Measurements from ENCODE around the gene ALDH1A3. TPM values are rescaled to one million over a fixed set of nuclear protein-coding genes. Genes with fewer than 3 reads are reported as not detected.

ALDH1A3 gene
- total and polyA plus RNA-seq, 2 donors, result 1.0 to 7.8 TPM

- 98% methylated on average over 8 of the region's 8 CpGs for WGBS
- no peaks in the 10 kb centered on the region for H3K36me3 ChIP-seq (ENCODE audit: control insufficient read depth in 2 of 2, insufficient read depth in 2 of 2, low read length in 1 of 2)
- no peak overlapping the region for H3K4me3 ChIP-seq (ENCODE audit: low read length in 2 of 2)
- no peak for DNase-seq (ENCODE audit: low read depth in 6 of 9, low spot score in 9 of 9)
- H3K9me3 ChIP-seq (ENCODE audit: control insufficient read depth in 2 of 2, insufficient read depth in 1 of 2, low read length in 1 of 2), result no peaks in the 10 kb centered on the region
- H3K27ac ChIP-seq (ENCODE audit: low read depth in 1 of 2, low read length in 1 of 2), result no peak overlapping the region
- peaks cover 8 to 25% of the 10 kb centered on the region in 2 donors for H3K27me3 ChIP-seq (ENCODE audit: control insufficient read depth in 2 of 2, insufficient read depth in 1 of 2, low read length in 1 of 2)
- peaks cover 0 to 6% of the 10 kb centered on the region in 2 donors for H3K4me1 ChIP-seq (ENCODE audit: control insufficient read depth in 2 of 2, insufficient read depth in 2 of 2, low read length in 2 of 2)
Measured at GRCh38 chr15:100925480-100925879, 45.8 kb downstream of the ALDH1A3 start.

GRCh38 chr15:100926258-100926657 lies 46.6 kb downstream of the ALDH1A3 start:
- Histone ChIP-seq H3K36me3 (ENCODE audit: control insufficient read depth in 2 of 2, insufficient read depth in 2 of 2, low read length in 1 of 2) (no peaks in the 10 kb centered on the region), H3K27ac (ENCODE audit: low read depth in 1 of 2, low read length in 1 of 2) (no peak overlapping the region), H3K27me3 (ENCODE audit: control insufficient read depth in 2 of 2, insufficient read depth in 1 of 2, low read length in 1 of 2) (peaks cover under 1 to 17% of the 10 kb centered on the region in 2 donors), H3K4me3 (ENCODE audit: low read length in 2 of 2) (no peak overlapping the region), H3K9me3 (ENCODE audit: control insufficient read depth in 2 of 2, insufficient read depth in 1 of 2, low read length in 1 of 2) (no peaks in the 10 kb centered on the region), H3K4me1 (ENCODE audit: control insufficient read depth in 2 of 2, insufficient read depth in 2 of 2, low read length in 2 of 2) (peaks cover 0 to 6% of the 10 kb centered on the region in 2 donors)
- WGBS, result 92% methylated on average over 11 of the region's 11 CpGs
- no peak for DNase-seq (ENCODE audit: low read depth in 6 of 9, low spot score in 9 of 9)

- peaks cover 0 to 8% of the 10 kb centered on the region in 2 donors for H3K27me3 ChIP-seq (ENCODE audit: control insufficient read depth in 2 of 2, insufficient read depth in 1 of 2, low read length in 1 of 2)
Measured at GRCh38 chr15:100926971-100927756, 47.5 kb downstream of the ALDH1A3 start.

GRCh38 chr15:100928632-100929280 lies 49.1 kb downstream of the ALDH1A3 start:
- DNase-seq (ENCODE audit: low read depth in 6 of 9, low spot score in 9 of 9), result no peak
- Histone ChIP-seq H3K4me3 (ENCODE audit: low read length in 2 of 2) (no peak overlapping the region), H3K27me3 (ENCODE audit: control insufficient read depth in 2 of 2, insufficient read depth in 1 of 2, low read length in 1 of 2) (peaks cover 0 to 2% of the 10 kb centered on the region in 2 donors), H3K4me1 (ENCODE audit: control insufficient read depth in 2 of 2, insufficient read depth in 2 of 2, low read length in 2 of 2) (no peaks in the 10 kb centered on the region), H3K27ac (ENCODE audit: low read depth in 1 of 2, low read length in 1 of 2) (no peak overlapping the region), H3K9me3 (ENCODE audit: control insufficient read depth in 2 of 2, insufficient read depth in 1 of 2, low read length in 1 of 2) (no peaks in the 10 kb centered on the region), H3K36me3 (ENCODE audit: control insufficient read depth in 2 of 2, insufficient read depth in 2 of 2, low read length in 1 of 2) (no peaks in the 10 kb centered on the region)
- 95% methylated on average over 13 of the region's 13 CpGs for WGBS

More at GRCh38 chr15:100926971-100927756, 47.5 kb downstream of the ALDH1A3 start:
- WGBS, result 89% methylated on average over 11 of the region's 11 CpGs
- no peak for DNase-seq (ENCODE audit: low read depth in 6 of 9, low spot score in 9 of 9)
- H3K9me3 ChIP-seq (ENCODE audit: control insufficient read depth in 2 of 2, insufficient read depth in 1 of 2, low read length in 1 of 2), result no peaks in the 10 kb centered on the region
- H3K27ac ChIP-seq (ENCODE audit: low read depth in 1 of 2, low read length in 1 of 2), result no peak overlapping the region
- H3K36me3 ChIP-seq (ENCODE audit: control insufficient read depth in 2 of 2, insufficient read depth in 2 of 2, low read length in 1 of 2), result no peaks in the 10 kb centered on the region
- no peak overlapping the region for H3K4me3 ChIP-seq (ENCODE audit: low read length in 2 of 2)
- peaks cover 0 to 6% of the 10 kb centered on the region in 2 donors for H3K4me1 ChIP-seq (ENCODE audit: control insufficient read depth in 2 of 2, insufficient read depth in 2 of 2, low read length in 2 of 2)

GRCh38 chr15:100929641-100930042 lies 50.0 kb downstream of the ALDH1A3 start:
- no peak for DNase-seq (ENCODE audit: low read depth in 6 of 9, low spot score in 9 of 9)
- Histone ChIP-seq H3K4me3 (ENCODE audit: low read length in 2 of 2) (no peak overlapping the region), H3K36me3 (ENCODE audit: control insufficient read depth in 2 of 2, insufficient read depth in 2 of 2, low read length in 1 of 2) (no peaks in the 10 kb centered on the region), H3K27ac (ENCODE audit: low read depth in 1 of 2, low read length in 1 of 2) (no peak overlapping the region), H3K9me3 (ENCODE audit: control insufficient read depth in 2 of 2, insufficient read depth in 1 of 2, low read length in 1 of 2) (no peaks in the 10 kb centered on the region), H3K4me1 (ENCODE audit: control insufficient read depth in 2 of 2, insufficient read depth in 2 of 2, low read length in 2 of 2) (no peaks in the 10 kb centered on the region), H3K27me3 (ENCODE audit: control insufficient read depth in 2 of 2, insufficient read depth in 1 of 2, low read length in 1 of 2) (no peaks in the 10 kb centered on the region)
- 82% methylated on average over 6 of the region's 6 CpGs for whole genome bisulfite sequencing

GRCh38 chr15:100930306-100930848 lies 50.7 kb downstream of the ALDH1A3 start:
- Histone ChIP-seq H3K27ac (ENCODE audit: low read depth in 1 of 2, low read length in 1 of 2) (no peak overlapping the region), H3K4me3 (ENCODE audit: low read length in 2 of 2) (no peak overlapping the region), H3K27me3 (ENCODE audit: control insufficient read depth in 2 of 2, insufficient read depth in 1 of 2, low read length in 1 of 2) (no peaks in the 10 kb centered on the region), H3K36me3 (ENCODE audit: control insufficient read depth in 2 of 2, insufficient read depth in 2 of 2, low read length in 1 of 2) (no peaks in the 10 kb centered on the region), H3K9me3 (ENCODE audit: control insufficient read depth in 2 of 2, insufficient read depth in 1 of 2, low read length in 1 of 2) (no peaks in the 10 kb centered on the region), H3K4me1 (ENCODE audit: control insufficient read depth in 2 of 2, insufficient read depth in 2 of 2, low read length in 2 of 2) (no peaks in the 10 kb centered on the region)
- no peak for DNase-seq (ENCODE audit: low read depth in 6 of 9, low spot score in 9 of 9)
- whole genome bisulfite sequencing, result 96% methylated on average over 4 of the region's 4 CpGs

- WGBS, result 93% methylated on average over 15 of the region's 15 CpGs
- H3K36me3 ChIP-seq (ENCODE audit: control insufficient read depth in 2 of 2, insufficient read depth in 2 of 2, low read length in 1 of 2), result no peaks in the 10 kb centered on the region
- no peak for DNase-seq (ENCODE audit: low read depth in 6 of 9, low spot score in 9 of 9)
- no peaks in the 10 kb centered on the region for H3K27me3 ChIP-seq (ENCODE audit: control insufficient read depth in 2 of 2, insufficient read depth in 1 of 2, low read length in 1 of 2)
- H3K4me3 ChIP-seq (ENCODE audit: low read length in 2 of 2), result no peak overlapping the region
- H3K27ac ChIP-seq (ENCODE audit: low read depth in 1 of 2, low read length in 1 of 2), result no peak overlapping the region
- no peaks in the 10 kb centered on the region for H3K4me1 ChIP-seq (ENCODE audit: control insufficient read depth in 2 of 2, insufficient read depth in 2 of 2, low read length in 2 of 2)
- H3K9me3 ChIP-seq (ENCODE audit: control insufficient read depth in 2 of 2, insufficient read depth in 1 of 2, low read length in 1 of 2), result no peaks in the 10 kb centered on the region
Measured at GRCh38 chr15:100931143-100931890, 51.7 kb downstream of the ALDH1A3 start.

- no peaks in the 10 kb centered on the region for H3K4me1 ChIP-seq (ENCODE audit: control insufficient read depth in 2 of 2, insufficient read depth in 2 of 2, low read length in 2 of 2)
- H3K9me3 ChIP-seq (ENCODE audit: control insufficient read depth in 2 of 2, insufficient read depth in 1 of 2, low read length in 1 of 2), result no peaks in the 10 kb centered on the region
- WGBS, result 79% methylated on average over 7 of the region's 7 CpGs
- no peaks in the 10 kb centered on the region for H3K27me3 ChIP-seq (ENCODE audit: control insufficient read depth in 2 of 2, insufficient read depth in 1 of 2, low read length in 1 of 2)
- no peaks in the 10 kb centered on the region for H3K36me3 ChIP-seq (ENCODE audit: control insufficient read depth in 2 of 2, insufficient read depth in 2 of 2, low read length in 1 of 2)
- DNase-seq (ENCODE audit: low read depth in 6 of 9, low spot score in 9 of 9), result no peak
- H3K27ac ChIP-seq (ENCODE audit: low read depth in 1 of 2, low read length in 1 of 2), result no peak overlapping the region
- no peak overlapping the region for H3K4me3 ChIP-seq (ENCODE audit: low read length in 2 of 2)
Measured at GRCh38 chr15:100932676-100933348, 53.2 kb downstream of the ALDH1A3 start.

All from thymus (tissue), 11 donors.